ENCODE measurements around the gene LINC00237.

Gene LINC00237

GRCh38 chr20:21125072-21125848 is 19.1 kb upstream of the LINC00237 start:
- peak overlapping the region; percentile 86 for H3K4me3 ChIP-seq (ENCODE audit: extremely low read depth, insufficient read depth, low read length, poor library complexity, severe bottlenecking)
- WGBS, 2 experiments (ENCODE audit: insufficient coverage in 2 of 2), result 0 to 8% methylated on average over 7 to 15 of the region's 25 CpGs
- H3K27ac ChIP-seq (ENCODE audit: low read depth, low read length, severe bottlenecking), result no peak overlapping the region

GRCh38 chr20:21124190-21124589 is 18.0 kb upstream of the LINC00237 start:
- Histone ChIP-seq H3K36me3 (ENCODE audit: control insufficient read depth, insufficient read depth, low read length) (no peaks in the 10 kb centered on the region), H3K4me1 (ENCODE audit: control insufficient read depth, insufficient read depth, low read length, poor library complexity, severe bottlenecking) (no peaks in the 10 kb centered on the region), H3K27ac (ENCODE audit: low read depth, low read length, severe bottlenecking) (no peak overlapping the region), H3K4me3 (ENCODE audit: extremely low read depth, insufficient read depth, low read length, poor library complexity, severe bottlenecking) (no peak overlapping the region), H3K9me3 (ENCODE audit: control insufficient read depth, low read length) (no peaks in the 10 kb centered on the region)
- WGBS, 2 experiments (ENCODE audit: insufficient coverage in 2 of 2), result 100% methylated on average over 2 of the region's 3 CpGs; no CpG with 5 or more reads in 1 of the 2 experiments

More at GRCh38 chr20:21125072-21125848, 19.1 kb upstream of the LINC00237 start:
- H3K4me1 ChIP-seq (ENCODE audit: control insufficient read depth, insufficient read depth, low read length, poor library complexity, severe bottlenecking), result no peaks in the 10 kb centered on the region
- H3K9me3 ChIP-seq (ENCODE audit: control insufficient read depth, low read length), result no peaks in the 10 kb centered on the region
- no peaks in the 10 kb centered on the region for H3K36me3 ChIP-seq (ENCODE audit: control insufficient read depth, insufficient read depth, low read length)

DNA sequence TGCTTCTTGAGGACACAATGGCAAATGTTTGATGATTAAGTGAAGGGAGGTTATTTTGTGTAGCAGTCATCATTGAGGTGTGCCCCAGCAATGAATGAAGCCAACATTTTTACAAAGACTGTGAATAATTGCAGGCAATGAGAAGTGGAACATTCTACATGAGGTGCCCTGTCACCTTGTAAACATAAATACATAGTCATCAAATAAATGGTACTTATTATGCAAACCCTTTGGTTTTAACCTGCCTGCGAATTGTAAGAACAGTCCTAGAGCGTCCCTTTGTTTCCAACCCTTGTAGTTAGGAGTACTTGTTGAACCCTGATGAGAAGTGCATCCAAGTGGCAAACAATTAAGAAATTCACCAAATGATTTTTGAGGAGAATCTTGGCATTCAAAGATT is 12.6 kb upstream of the LINC00237 start:
- Histone ChIP-seq H3K4me1 (ENCODE audit: control insufficient read depth, insufficient read depth, low read length, poor library complexity, severe bottlenecking) (no peaks in the 10 kb centered on the region), H3K36me3 (ENCODE audit: control insufficient read depth, insufficient read depth, low read length) (no peaks in the 10 kb centered on the region), H3K4me3 (ENCODE audit: extremely low read depth, insufficient read depth, low read length, poor library complexity, severe bottlenecking) (no peak overlapping the region), H3K9me3 (ENCODE audit: control insufficient read depth, low read length) (no peaks in the 10 kb centered on the region), H3K27ac (ENCODE audit: low read depth, low read length, severe bottlenecking) (no peak overlapping the region)
- WGBS, 2 experiments (ENCODE audit: insufficient coverage in 2 of 2), result 87 to 89% methylated on average over 2 of the region's 2 CpGs

DNA sequence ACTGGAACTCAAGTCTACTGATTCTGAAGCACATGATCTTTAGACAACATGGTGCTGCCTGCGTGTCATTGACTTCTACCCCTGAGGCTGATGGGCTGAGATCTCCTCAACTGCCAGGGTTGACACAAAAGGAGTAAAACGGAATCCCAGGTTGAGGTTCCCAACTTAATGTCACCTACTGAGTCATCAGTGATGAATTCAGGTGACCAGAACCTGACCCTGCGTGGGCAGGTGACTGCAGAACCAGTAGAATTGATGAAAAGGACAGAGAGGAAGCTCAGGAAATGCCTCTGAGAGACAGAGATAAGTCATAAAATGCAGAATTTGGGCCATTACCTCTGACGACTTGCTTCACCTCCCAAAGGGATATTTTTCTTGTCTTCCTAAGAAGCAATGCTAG is 12.0 kb upstream of the LINC00237 start:
- 86 to 97% methylated on average over 3 of the region's 4 CpGs for WGBS, 2 experiments (ENCODE audit: insufficient coverage in 2 of 2)
- no peaks in the 10 kb centered on the region for H3K4me1 ChIP-seq (ENCODE audit: control insufficient read depth, insufficient read depth, low read length, poor library complexity, severe bottlenecking)
- no peaks in the 10 kb centered on the region for H3K9me3 ChIP-seq (ENCODE audit: control insufficient read depth, low read length)
- H3K36me3 ChIP-seq (ENCODE audit: control insufficient read depth, insufficient read depth, low read length), result no peaks in the 10 kb centered on the region
- no peak overlapping the region for H3K4me3 ChIP-seq (ENCODE audit: extremely low read depth, insufficient read depth, low read length, poor library complexity, severe bottlenecking)
- H3K27ac ChIP-seq (ENCODE audit: low read depth, low read length, severe bottlenecking), result no peak overlapping the region

GRCh38 chr20:21117521-21117920 is 11.4 kb upstream of the LINC00237 start:
- no peak overlapping the region for H3K4me3 ChIP-seq (ENCODE audit: extremely low read depth, insufficient read depth, low read length, poor library complexity, severe bottlenecking)
- WGBS, 2 experiments (ENCODE audit: insufficient coverage in 2 of 2), result 86 to 92% methylated on average over 4 of the region's 4 CpGs
- H3K4me1 ChIP-seq (ENCODE audit: control insufficient read depth, insufficient read depth, low read length, poor library complexity, severe bottlenecking), result no peaks in the 10 kb centered on the region
- no peak overlapping the region for H3K27ac ChIP-seq (ENCODE audit: low read depth, low read length, severe bottlenecking)
- no peaks in the 10 kb centered on the region for H3K9me3 ChIP-seq (ENCODE audit: control insufficient read depth, low read length)
- no peaks in the 10 kb centered on the region for H3K36me3 ChIP-seq (ENCODE audit: control insufficient read depth, insufficient read depth, low read length)

GRCh38 chr20:21114584-21114983 is 8.4 kb upstream of the LINC00237 start:
- H3K4me3 ChIP-seq (ENCODE audit: extremely low read depth, insufficient read depth, low read length, poor library complexity, severe bottlenecking), result no peak overlapping the region
- no peaks in the 10 kb centered on the region for H3K9me3 ChIP-seq (ENCODE audit: control insufficient read depth, low read length)
- no peak overlapping the region for H3K27ac ChIP-seq (ENCODE audit: low read depth, low read length, severe bottlenecking)
- 91 to 92% methylated on average over 14 to 15 of the region's 15 CpGs for WGBS, 2 experiments (ENCODE audit: insufficient coverage in 2 of 2)
- no peaks in the 10 kb centered on the region for H3K36me3 ChIP-seq (ENCODE audit: control insufficient read depth, insufficient read depth, low read length)
- H3K4me1 ChIP-seq (ENCODE audit: control insufficient read depth, insufficient read depth, low read length, poor library complexity, severe bottlenecking), result no peaks in the 10 kb centered on the region

DNA sequence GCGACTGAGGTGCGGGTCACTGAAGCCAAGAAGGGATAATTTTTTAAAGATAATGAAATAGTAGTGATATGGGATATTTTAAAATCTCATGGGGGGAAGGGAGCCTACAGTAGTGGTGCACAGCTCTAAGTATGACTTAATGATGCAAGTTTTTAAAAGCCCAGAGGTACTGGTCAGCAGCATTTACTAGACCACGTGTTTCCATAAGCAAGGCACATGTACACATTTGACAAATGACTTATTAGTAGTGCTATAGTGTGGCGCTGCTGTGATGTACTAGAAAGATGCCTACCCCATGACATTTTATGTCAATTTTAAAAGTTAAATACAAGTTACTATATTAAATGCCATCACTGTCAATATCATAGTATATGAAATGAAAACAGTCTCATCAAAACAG is 7.5 kb upstream of the LINC00237 start:
- Histone ChIP-seq H3K27ac (ENCODE audit: low read depth, low read length, severe bottlenecking) (no peak overlapping the region), H3K9me3 (ENCODE audit: control insufficient read depth, low read length) (no peaks in the 10 kb centered on the region), H3K4me1 (ENCODE audit: control insufficient read depth, insufficient read depth, low read length, poor library complexity, severe bottlenecking) (no peaks in the 10 kb centered on the region), H3K4me3 (ENCODE audit: extremely low read depth, insufficient read depth, low read length, poor library complexity, severe bottlenecking) (no peak overlapping the region), H3K36me3 (ENCODE audit: control insufficient read depth, insufficient read depth, low read length) (no peaks in the 10 kb centered on the region)
- WGBS, 2 experiments (ENCODE audit: insufficient coverage in 2 of 2), result 89 to 96% methylated on average over 2 to 3 of the region's 4 CpGs

DNA sequence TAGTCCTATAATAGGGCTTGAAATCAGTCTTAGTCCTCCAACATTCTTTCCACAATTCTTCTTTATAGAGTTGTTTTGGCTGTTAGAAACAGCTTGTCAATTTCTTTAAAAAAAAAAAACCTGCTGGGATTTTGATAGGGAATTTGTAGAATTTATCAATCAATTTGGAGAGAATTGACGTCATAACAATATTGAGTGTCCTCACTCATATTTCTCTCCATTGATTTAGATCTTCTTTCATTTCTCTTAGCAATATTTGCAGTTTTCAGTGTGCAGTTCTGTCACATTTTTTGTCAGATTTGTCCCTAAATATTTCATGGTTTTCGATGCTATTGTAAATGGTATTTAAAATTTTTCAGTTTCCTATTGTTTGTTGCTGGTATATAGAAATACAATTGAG is 5.3 kb upstream of the LINC00237 start:
- Histone ChIP-seq H3K27ac (ENCODE audit: low read depth, low read length, severe bottlenecking) (no peak overlapping the region), H3K36me3 (ENCODE audit: control insufficient read depth, insufficient read depth, low read length) (no peaks in the 10 kb centered on the region), H3K4me1 (ENCODE audit: control insufficient read depth, insufficient read depth, low read length, poor library complexity, severe bottlenecking) (no peaks in the 10 kb centered on the region), H3K9me3 (ENCODE audit: control insufficient read depth, low read length) (no peaks in the 10 kb centered on the region), H3K4me3 (ENCODE audit: extremely low read depth, insufficient read depth, low read length, poor library complexity, severe bottlenecking) (no peak overlapping the region)
- WGBS, 2 experiments (ENCODE audit: insufficient coverage in 2 of 2), result no CpG with 5 or more reads among the region's 2 CpGs

DNA sequence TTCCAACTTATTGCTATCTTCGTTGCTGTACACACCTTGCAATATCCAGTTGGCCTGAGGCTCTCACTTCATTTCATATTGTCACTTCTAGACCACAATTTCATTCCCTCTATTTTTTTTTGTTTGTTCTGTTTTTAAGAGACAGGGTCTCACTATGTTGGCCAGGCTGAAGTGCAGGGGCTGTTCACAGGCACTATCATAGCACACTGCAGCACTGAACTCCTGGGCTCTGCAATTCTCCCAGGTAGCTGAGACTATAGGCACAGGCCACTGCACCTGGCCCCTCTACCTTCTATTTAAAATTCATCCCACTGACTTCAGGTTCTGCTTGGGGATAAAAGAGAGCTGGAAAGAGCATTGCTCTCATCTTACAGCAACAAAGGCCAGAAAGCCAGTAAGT is 4.7 kb upstream of the LINC00237 start:
- no peaks in the 10 kb centered on the region for H3K9me3 ChIP-seq (ENCODE audit: control insufficient read depth, low read length)
- H3K4me3 ChIP-seq (ENCODE audit: extremely low read depth, insufficient read depth, low read length, poor library complexity, severe bottlenecking), result no peak overlapping the region
- no peaks in the 10 kb centered on the region for H3K36me3 ChIP-seq (ENCODE audit: control insufficient read depth, insufficient read depth, low read length)
- 100% methylated on average over 1 of the region's 1 CpG; no CpG with 5 or more reads in 1 of the 2 experiments for WGBS, 2 experiments (ENCODE audit: insufficient coverage in 2 of 2)
- no peaks in the 10 kb centered on the region for H3K4me1 ChIP-seq (ENCODE audit: control insufficient read depth, insufficient read depth, low read length, poor library complexity, severe bottlenecking)
- H3K27ac ChIP-seq (ENCODE audit: low read depth, low read length, severe bottlenecking), result no peak overlapping the region

DNA sequence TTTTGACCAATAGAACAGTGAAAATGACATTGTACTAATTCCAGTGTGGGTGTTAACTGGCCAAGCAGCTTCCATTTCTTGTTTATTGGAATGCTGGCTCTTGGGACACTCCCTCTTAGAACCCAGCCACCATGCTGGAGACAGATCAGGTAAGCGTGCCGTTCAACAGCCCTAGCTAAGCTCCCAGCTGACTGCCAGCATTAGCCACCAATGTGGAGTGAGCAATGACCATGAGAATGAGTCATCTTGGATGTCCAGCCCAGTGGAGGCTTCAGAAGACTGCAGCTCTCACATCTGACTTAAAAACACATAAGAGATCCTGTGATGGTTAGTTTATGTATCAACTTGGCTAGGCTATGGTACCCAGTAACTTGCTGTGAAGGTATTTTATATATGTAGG is 3.0 kb upstream of the LINC00237 start:
- H3K27ac ChIP-seq (ENCODE audit: low read depth, low read length, severe bottlenecking), result no peak overlapping the region
- H3K4me3 ChIP-seq (ENCODE audit: extremely low read depth, insufficient read depth, low read length, poor library complexity, severe bottlenecking), result no peak overlapping the region
- 92% methylated on average over 2 of the region's 2 CpGs; no CpG with 5 or more reads in 1 of the 2 experiments for WGBS, 2 experiments (ENCODE audit: insufficient coverage in 2 of 2)
- H3K36me3 ChIP-seq (ENCODE audit: control insufficient read depth, insufficient read depth, low read length), result no peaks in the 10 kb centered on the region
- H3K4me1 ChIP-seq (ENCODE audit: control insufficient read depth, insufficient read depth, low read length, poor library complexity, severe bottlenecking), result no peaks in the 10 kb centered on the region
- H3K9me3 ChIP-seq (ENCODE audit: control insufficient read depth, low read length), result no peaks in the 10 kb centered on the region

- 0% methylated on average over 32 to 37 of the region's 50 CpGs for WGBS, 2 experiments (ENCODE audit: insufficient coverage in 2 of 2)
- peaks cover 5% of the 10 kb centered on the region for H3K4me1 ChIP-seq (ENCODE audit: control insufficient read depth, insufficient read depth, low read length, poor library complexity, severe bottlenecking)
- no peak overlapping the region for H3K27ac ChIP-seq (ENCODE audit: low read depth, low read length, severe bottlenecking)
- no peaks in the 10 kb centered on the region for H3K36me3 ChIP-seq (ENCODE audit: control insufficient read depth, insufficient read depth, low read length)
- no peak overlapping the region for H3K4me3 ChIP-seq (ENCODE audit: extremely low read depth, insufficient read depth, low read length, poor library complexity, severe bottlenecking)
- no peaks in the 10 kb centered on the region for H3K9me3 ChIP-seq (ENCODE audit: control insufficient read depth, low read length)
Observed at GRCh38 chr20:21105429-21106170, 558 bp downstream of the LINC00237 start.
